Occipital lobe (tissue), 2 donors: ENCODE measurements around the gene OFD1. TPM values are rescaled to one million over a fixed set of nuclear protein-coding genes. Genes with fewer than 3 reads are reported as not detected.

Experiments
- DNase-seq: peaks from one replicate; lab custom pipeline; 2025; lab: John Stamatoyannopoulos, UW
- total RNA-seq: library from RNA; depleted of rRNA; stranded (reverse); fragments of >200 nt; gene quantifications from one replicate; pipeline ENCODE4 v1.2.3, GENCODE V29; 2014

OFD1 gene
- total RNA-seq, 1 donor from 2014 or later, result 20.7 TPM

GRCh38 chrX:13794417-13794816, 59.9 kb downstream of the OFD1 start:
- DNase-seq, result no peak

DNA sequence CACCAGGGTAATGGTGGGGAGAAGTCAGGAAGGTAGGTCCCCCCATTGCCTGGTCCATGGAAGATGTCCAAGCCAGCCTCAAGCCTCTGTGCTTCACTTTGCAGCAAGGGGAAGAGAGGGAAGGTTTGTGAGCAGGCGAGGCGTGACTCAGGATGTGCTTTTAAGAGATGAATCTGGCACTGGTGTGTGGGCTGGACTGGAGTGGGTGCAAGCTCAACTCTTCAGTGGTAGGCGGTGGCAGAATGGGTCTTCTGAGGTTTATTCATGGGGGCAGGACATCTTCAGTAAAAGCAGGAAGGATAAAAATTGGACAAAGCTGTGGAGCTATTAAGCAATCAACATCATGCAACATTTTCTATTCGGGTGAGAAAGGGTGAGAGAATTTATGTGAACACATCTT, 63.0 kb downstream of the OFD1 start:
- DNase-seq, result peak; percentile 17

GRCh38 chrX:13798184-13798583, 63.6 kb downstream of the OFD1 start:
- no peak for DNase-seq

GRCh38 chrX:13803116-13803515, 68.6 kb downstream of the OFD1 start:
- DNase-seq, result no peak

GRCh38 chrX:13805241-13805640, 70.7 kb downstream of the OFD1 start:
- no peak for DNase-seq

- no peak for DNase-seq
Observed at GRCh38 chrX:13808293-13808692, 73.7 kb downstream of the OFD1 start.

GRCh38 chrX:13808865-13809264, 74.3 kb downstream of the OFD1 start:
- DNase-seq, result no peak

GRCh38 chrX:13815664-13816063, 81.1 kb downstream of the OFD1 start:
- DNase-seq, result no peak

DNA sequence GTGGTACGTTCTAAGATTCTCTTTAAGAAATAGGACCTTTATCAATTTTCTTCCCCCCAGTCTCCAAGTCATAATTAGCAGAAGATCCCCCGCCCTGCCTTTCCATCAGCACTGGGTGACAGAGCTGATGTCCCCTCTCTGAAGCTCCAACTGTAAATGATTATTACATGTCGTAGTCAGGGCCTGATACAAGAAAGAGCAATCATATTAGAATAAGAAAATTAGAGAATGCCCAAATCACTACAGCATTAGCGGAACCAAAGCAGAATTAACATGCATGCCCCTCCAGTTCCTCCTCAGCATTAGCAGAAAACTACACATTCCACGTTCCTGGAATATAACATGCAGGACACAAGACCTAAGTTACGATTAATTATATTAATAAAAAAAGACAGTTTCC, 81.6 kb downstream of the OFD1 start:
- DNase-seq, result no peak

DNA sequence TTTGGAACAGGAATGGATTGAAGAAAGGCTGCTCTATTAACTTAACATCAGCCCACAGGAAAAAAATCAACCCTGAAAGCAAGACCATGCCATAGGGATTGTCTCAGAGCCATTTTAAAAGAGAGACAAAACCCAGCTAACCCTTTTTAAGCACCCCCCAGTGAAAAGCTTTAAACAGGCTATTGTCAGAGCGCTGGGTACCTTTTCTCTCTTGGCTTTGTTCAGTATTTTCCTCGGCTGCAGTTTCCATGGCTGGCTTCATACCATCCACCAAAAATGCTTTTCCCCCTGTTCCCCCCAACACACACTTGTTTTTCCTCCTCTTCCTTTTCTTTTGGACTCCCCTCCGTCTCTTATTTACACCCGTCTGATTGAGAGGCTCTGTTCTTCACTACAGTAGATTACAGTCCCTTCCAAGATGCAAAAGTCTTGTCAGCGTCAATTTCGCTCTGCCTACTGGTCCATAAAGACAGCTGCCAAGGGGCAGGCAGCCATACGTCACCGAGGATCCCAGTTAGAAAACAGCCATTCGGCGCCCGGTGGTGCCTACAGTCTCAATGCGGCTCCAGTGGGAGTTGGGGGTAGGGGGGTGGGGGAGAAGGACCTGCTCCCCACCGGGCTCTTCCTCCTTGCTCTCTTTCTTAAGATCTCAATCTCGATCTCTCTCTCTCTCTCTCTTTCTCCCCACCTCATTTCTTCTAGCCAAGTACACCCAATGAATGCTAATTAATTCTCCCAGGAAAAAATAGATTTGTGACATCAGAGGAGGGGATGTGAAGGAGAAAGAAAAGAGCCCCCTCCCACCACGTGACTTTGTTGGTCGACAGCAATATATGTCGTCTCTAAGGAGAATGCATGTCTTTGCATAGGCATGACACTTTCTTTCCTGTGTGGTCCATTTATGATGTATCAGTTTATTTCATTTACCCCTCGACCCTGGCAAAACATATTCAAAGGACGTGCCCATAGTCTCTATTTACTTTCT, 82.4 kb downstream of the OFD1 start, which contains the start of gene GPM6B:
TSS of gene GPM6B (minus strand) at position 451 of the 985 bp plus-strand sequence. CDS start at position 262, 189 bp downstream.
- DNase-seq, result peak; percentile 27

Other genes starting within 250 kb of the OFD1 start
- 0.31 TPM for gene EGFL6, start 165.1 kb upstream of the OFD1 start, total RNA-seq
- 14.7 TPM for gene TCEANC, start 81.6 kb upstream of the OFD1 start, total RNA-seq
- 29.2 TPM for gene RAB9A, start 45.6 kb upstream of the OFD1 start, total RNA-seq
- gene TRAPPC2, start 128 bp upstream of the OFD1 start, total RNA-seq, result 76.7 TPM
- gene GPM6B, start 82.3 kb downstream of the OFD1 start, total RNA-seq, result 418 TPM